ENCODE measurements around the gene CATSPERE.

DNA sequence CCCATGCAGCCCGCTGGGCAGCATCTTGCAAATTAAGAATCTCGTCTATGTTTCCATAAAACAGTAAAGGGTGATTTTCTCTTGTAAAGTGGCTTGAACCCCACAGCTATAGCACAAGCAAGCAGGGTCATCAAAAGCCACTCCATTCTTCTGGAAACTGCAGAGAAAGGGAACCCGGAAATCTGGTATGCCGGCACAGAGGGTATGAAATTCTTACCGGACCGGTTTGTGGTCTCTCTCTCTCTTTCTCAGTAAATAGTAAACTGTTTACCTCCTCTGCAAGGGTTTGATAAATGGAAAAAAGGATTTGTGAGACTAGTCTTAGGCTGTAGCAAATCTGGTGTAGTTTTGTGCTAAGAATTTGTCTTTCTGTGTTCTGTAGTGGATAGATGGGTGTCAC is 6.7 kb upstream of the CATSPERE start:
- TF ChIP-seq POLR2A (IDR thresholded peaks at IDR 0.05; ENCODE audit: low read length): no peak
- no peak for TF ChIP-seq GATA1 (IDR thresholded peaks at IDR 0.05; ENCODE audit: low read depth, low read length)

All from erythroblast (primary cell).